SW480 (cell line): ENCODE data around the gene GALNT9.
A peak's percentile ranks its signal among the peaks of the same experiment; 100 is the strongest.
"Not testable (repeated sequence)": the region's sequence is repeated elsewhere in the genome, so short reads cannot be mapped to it uniquely, and the experiment has no call there.

Source experiments
- DNase-seq: peaks from one replicate; pipeline ENCODE4 v3.0.0-alpha.2; 2016; ENCODE audit warnings: low spot score

The GALNT9 gene

GRCh38 chr12:132329036-132329719, at the start of gene GALNT9:
GALNT9 (minus strand) TSS chr12:132329589; CDS start chr12:132329203, 386 bp downstream.
- no peak for DNase-seq

- not testable (repeated sequence) for DNase-seq
These were observed 49.7 kb upstream of the GALNT9 start for GRCh38 chr12:132379057-132379456.

- no peak for DNase-seq
These were observed 47.8 kb upstream of the GALNT9 start for GRCh38 chr12:132377147-132377546.

- no peak for DNase-seq
These were observed 47.1 kb upstream of the GALNT9 start for GRCh38 chr12:132376464-132376830.

GRCh38 chr12:132375747-132376463, 46.5 kb upstream of the GALNT9 start:
- no peak for DNase-seq

GRCh38 chr12:132374612-132375445, 45.4 kb upstream of the GALNT9 start:
- DNase-seq: no peak

- DNase-seq: no peak
These were observed 44.7 kb upstream of the GALNT9 start for GRCh38 chr12:132373901-132374611.

- DNase-seq: no peak
These were observed 38.5 kb upstream of the GALNT9 start for GRCh38 chr12:132367852-132368251.

GRCh38 chr12:132367071-132367851, 37.9 kb upstream of the GALNT9 start:
- no peak for DNase-seq

GRCh38 chr12:132366341-132366861, 37.0 kb upstream of the GALNT9 start:
- DNase-seq: no peak

GRCh38 chr12:132365226-132365625, 35.8 kb upstream of the GALNT9 start:
- DNase-seq: no peak

- no peak for DNase-seq
These were observed 35.0 kb upstream of the GALNT9 start for GRCh38 chr12:132364348-132364902.

GRCh38 chr12:132363661-132364347, 34.4 kb upstream of the GALNT9 start:
- no peak for DNase-seq

- peak; percentile 79 for DNase-seq
These were observed 33.7 kb upstream of the GALNT9 start for GRCh38 chr12:132362996-132363660.

GRCh38 chr12:132360906-132361777, 31.8 kb upstream of the GALNT9 start:
- no peak for DNase-seq

- no peak for DNase-seq
These were observed 31.0 kb upstream of the GALNT9 start for GRCh38 chr12:132360410-132360809.

- no peak for DNase-seq
These were observed 30.6 kb upstream of the GALNT9 start for GRCh38 chr12:132359971-132360370.

GRCh38 chr12:132359551-132359950, 30.2 kb upstream of the GALNT9 start:
- DNase-seq: no peak
